ENCODE measurements around the gene RBM4.
"Not testable (repeated sequence)": the region's sequence is repeated elsewhere in the genome, so short reads cannot be mapped to it uniquely, and the experiment has no call there.

The RBM4 gene

DNA sequence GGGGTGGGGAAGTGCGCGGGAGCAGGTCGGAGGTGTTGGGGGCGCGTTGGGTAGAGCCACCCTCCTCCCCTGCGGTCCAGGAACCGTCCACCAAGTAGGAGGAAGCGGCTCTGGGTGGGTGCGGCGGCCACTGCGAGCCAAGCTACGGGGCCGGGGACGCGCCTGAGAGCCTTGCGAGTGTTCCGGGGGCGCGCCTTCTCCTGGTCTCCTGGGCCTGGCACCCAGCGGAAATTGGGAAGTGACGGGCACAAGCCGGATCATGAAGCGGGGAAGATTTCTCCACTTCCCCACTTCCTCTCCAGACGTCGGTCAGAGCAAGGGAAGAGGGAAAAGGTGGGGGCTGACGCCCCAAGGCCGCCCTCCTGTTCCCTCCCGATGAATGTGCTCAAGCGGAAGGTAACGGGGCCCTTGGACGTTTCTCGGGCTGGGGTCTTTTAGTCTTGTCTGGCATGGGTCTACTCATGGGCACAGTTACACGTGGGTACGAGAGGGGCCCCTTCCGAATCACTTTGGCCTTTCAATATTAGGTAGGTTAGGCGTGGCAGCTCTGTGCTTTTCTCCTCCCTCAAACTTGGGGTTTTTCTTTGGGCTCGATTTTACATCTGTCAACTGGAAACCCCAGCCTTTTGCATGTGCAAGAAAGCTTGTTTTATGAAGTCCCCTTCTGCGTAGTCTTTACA is 21.2 kb upstream of the RBM4 start:
- DNase-seq = no peak

DNA sequence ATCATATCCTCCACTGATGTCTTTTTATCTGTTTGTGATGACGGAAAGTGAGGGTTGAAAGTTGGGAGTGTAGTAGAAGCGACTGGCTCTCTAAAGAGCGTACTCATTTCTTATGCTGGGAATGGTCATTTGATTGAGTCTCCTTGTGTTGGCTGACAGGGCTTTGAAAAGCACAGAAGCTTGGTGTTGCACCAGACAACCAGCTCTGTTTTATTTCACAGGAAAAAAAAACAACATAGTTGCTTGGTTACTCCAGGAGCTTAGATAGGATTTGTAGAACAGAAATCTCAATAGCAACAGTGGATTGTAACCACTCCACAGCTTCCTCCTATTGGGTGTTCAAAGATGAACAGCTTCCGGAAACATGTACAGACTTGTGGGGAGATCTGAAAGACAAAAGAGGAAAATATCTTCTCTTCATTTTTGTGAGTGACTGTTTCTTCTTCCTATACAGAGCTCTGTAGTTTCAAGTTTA is 19.4 kb upstream of the RBM4 start:
- DNase-seq = no peak

DNA sequence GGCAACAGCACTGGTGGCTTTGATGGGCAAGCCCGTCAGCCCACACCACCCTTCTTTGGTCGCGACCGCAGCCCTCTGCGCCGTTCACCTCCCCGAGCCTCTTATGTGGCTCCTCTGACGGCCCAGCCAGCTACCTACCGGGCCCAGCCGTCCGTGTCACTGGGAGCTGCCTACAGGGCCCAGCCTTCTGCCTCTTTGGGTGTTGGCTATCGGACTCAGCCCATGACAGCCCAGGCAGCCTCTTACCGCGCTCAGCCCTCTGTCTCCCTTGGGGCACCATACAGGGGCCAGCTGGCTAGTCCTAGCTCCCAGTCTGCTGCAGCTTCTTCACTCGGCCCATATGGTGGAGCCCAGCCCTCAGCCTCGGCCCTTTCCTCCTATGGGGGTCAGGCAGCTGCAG is 14.1 kb upstream of the RBM4 start:
- DNase-seq = no peak

DNA sequence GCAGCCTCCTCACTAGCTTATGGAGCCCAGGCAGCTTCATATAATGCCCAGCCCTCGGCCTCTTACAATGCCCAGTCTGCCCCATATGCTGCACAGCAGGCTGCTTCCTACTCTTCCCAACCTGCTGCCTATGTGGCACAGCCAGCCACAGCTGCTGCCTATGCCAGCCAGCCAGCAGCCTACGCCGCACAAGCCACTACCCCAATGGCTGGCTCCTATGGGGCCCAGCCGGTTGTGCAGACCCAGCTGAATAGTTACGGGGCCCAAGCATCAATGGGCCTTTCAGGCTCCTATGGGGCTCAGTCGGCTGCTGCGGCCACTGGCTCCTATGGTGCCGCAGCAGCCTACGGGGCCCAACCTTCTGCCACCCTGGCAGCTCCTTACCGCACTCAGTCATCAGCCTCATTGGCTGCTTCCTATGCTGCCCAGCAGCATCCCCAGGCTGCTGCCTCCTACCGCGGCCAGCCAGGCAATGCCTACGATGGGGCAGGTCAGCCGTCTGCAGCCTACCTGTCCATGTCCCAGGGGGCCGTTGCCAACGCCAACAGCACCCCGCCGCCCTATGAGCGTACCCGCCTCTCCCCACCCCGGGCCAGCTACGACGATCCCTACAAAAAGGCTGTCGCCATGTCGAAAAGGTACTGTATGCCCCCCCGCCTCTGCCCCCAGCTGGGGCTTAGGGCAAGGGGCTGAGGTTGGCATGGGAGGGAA is 13.3 kb upstream of the RBM4 start:
- no peak for DNase-seq

DNA sequence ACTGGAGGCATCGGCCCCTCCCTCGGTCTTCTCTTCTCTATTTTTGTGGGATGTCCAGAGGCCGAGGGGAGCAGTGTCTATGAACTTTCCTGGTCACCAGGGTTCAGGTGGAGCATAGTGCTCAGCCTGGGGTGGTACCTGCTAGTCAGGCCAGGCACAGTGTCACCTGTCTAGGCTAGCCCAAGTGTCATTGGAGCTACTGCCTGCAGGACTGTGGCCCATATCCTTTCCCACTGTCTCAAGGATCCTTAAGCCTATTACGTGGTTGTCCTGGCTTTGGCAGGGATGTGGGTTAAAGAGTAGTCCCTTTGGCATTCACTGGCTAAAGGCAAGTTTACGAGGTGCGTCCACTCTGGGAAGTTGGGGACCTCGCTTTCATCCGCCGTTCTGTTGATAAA is 12.8 kb upstream of the RBM4 start:
- no peak for DNase-seq

DNA sequence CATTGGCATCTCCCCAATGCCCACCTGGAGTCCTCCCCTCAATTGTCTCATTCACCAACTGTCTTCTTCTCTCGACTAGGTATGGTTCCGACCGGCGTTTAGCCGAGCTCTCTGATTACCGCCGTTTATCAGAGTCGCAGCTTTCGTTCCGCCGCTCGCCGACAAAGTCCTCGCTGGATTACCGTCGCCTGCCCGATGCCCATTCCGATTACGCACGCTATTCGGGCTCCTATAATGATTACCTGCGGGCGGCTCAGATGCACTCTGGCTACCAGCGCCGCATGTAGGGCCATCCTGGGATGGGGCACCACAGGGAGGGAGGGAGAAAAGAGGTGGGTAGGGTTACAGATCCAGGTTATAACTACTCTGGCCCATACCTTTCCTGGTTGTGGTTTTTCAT is 12.1 kb upstream of the RBM4 start:
- no peak for DNase-seq

DNA sequence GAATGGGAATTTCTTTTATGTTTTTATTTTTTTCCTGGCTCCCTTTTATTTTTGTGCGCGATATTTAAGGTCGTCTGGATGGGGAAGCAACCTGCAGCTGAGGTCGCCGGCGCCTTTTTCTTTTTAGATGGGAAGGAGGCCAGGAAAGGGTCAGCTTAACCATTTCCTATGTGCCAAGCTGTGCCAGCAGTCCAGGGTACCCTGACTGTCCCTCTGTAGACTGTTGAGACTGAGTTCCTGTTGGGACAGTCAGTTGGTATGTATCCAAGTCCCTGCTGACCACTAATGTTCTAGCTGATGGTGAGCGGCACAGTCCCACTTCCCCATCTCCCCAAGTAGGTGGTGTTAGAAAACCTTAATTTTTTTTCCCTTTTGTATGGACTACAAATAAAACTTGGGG is 11.6 kb upstream of the RBM4 start:
- DNase-seq = no peak

DNA sequence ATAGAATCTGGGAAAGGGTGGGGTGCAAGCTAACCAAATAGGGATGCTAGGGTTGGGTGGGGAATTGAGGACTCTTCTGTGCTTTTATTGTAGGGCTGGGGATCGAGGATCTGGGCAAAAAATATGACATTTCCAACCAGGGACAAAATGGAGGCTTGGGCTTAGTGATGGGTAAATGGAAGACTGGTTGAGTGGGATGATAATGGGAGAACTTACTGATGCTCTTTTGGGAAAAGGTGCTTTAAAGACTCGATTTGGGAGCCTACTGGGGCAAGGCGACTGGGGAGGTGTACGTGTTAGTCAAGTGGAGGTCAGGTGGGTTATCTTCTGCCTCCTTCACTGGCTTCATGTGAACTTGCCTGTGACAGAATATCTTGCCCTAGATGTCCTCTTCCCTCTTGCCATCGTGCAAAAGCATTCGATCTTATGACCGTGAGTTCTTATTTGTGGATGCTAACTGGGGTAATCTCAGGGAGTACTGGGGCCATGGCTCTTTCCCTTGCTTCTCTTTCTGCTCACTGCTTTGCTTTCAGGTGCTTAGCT is 10.4 kb upstream of the RBM4 start:
- no peak for DNase-seq

DNA sequence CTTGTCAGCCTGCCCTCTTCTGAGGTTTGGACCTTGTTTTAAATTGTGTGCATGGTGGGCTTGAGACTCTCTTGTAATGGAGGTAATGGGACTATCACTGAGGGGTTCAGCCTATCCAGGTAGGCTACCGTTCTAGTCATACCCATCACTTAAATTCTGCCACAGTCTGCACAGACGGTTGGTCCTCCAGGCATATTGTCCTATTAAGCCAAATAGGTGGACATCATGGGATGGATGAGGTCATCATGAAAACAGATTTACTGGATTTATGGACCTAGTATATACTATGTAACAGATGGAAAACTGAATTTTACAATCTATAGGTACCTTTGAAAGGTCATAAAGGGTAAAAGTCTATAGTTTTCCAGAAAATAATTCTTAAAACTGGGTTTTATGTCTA is 9.1 kb upstream of the RBM4 start:
- DNase-seq = no peak

DNA sequence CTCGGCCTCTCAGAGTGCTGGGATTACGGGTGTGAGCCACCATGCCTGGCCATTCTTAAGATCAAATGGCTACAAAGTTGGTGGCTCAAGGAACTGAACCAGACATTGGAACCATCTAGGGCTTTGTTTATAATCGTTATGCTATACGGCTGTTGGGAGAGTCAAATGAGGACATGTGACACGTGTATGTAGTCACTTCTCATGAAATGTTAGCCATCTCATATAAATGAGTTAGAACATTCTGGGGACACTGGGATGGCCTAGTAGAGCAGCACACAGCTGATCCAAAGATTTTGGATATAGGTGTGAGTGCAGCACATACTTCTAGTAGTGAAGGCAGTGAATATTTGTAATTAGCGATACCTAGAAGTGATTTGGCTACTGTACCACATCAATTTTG is 6.6 kb upstream of the RBM4 start:
- no peak for DNase-seq

DNA sequence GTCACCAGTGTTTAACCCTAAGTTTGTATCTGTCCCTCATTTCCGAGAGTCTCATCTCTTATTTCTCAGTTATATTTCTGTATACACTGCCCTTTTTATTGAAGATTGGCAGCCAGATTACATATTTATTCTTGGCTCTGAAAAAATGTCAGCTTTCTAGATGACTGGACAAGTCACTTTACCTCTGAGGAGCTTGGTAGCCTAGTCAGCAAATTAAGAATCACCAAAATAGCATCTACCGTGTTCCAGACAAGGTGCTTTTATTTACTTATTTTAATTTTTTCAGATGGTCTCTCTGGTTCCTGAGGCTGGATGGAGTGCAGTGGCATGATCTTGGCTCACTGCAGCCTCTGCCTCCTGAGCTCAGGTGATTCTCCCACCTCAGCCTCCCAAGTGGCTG is 5.6 kb upstream of the RBM4 start:
- no peak for DNase-seq

DNA sequence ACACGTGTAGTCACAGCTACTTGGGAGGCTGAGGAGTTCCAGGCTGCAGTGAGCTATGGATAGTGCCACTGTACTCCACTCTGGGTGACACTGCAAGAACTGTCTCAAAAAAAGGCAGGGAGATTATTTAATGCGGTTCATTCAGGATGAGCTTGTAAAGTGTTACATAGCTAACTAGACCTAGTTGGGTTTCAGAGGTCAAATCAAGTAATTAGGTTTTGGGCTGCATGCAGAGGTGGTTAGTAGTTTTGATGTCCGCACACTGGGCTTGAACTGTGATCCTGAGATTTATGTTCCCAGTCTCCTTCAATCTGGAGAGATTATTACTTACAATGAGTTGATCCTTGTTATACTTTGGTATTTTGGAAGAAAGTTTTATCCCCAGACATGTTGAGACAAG is 2.1 kb upstream of the RBM4 start:
- DNase-seq = no peak

DNA sequence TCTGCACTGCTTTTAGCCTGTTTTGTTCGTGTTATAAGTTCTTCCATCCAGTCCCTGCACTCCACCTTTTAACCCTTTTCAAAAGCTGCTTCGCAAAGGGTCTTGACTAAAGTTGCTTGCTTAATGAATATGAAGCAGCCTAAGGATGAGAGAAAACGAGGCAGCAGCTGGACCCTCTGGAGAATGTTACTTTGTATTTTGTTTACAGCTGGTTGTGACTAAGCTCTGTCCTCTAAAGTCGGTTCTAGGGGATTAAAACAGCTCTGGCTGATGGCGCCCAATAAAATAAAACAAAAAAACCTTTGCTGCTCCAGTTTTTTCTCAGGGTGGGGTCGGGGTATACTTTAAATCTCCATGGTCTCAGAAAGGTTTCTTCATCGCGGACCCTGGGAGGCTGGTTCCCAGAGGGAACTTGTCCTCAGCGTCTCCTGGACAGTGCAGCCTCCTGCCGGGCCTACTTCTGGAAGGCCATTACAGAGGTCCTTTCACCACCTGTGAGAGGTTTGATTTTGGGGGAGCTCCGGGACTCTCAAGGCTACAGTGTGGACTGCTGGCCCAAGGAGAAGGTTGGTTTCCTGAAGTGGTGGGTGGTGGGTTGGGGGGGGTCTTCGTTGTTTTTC is 836 bp upstream of the RBM4 start:
- no peak for DNase-seq

DNA sequence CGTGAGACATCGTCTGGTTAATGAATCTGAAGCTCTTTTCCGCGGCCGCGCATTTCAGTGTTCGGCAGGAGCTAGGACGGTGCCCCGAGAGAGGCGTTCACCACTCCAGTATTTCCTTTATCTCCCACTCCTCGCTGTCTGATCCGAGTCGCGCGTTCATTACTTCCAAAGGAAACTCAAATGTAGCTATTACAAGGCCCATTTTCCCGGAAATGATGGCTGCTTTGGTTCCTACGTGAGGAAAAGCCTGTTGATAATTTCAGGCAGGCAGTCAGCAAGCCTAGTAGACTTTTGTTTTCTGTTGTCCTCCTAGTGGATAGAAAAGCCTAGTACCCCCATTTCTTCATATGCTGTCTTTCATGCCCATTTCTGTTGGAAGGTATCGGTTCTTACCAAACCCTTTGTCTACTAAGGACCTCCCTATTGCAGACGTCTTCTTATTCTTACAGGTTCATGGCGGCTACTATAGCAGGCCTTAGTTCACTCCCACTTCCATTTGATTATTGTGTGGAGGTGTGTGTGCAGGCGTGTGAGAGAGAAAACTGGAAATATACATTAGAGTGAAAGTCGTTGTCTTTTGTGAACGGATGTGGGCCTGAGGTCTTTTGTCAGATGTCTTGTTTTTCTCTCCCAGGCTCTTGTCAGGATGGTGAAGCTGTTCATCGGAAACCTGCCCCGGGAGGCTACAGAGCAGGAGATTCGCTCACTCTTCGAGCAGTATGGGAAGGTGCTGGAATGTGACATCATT is 737 bp downstream of the RBM4 start:
- no peak for DNase-seq

DNA sequence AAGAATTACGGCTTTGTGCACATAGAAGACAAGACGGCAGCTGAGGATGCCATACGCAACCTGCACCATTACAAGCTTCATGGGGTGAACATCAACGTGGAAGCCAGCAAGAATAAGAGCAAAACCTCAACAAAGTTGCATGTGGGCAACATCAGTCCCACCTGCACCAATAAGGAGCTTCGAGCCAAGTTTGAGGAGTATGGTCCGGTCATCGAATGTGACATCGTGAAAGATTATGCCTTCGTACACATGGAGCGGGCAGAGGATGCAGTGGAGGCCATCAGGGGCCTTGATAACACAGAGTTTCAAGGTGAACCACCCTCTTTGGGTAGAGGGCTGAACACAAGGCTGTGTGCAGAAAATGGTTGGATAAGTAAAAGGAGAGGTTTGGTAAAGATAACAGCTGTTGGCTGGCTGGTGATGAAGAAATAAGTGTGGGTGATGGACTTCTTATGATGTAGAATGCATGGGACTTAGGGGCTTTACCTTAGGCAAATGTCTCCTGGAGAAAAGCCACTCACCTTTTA is 1.4 kb downstream of the RBM4 start:
- not testable (repeated sequence) for DNase-seq

DNA sequence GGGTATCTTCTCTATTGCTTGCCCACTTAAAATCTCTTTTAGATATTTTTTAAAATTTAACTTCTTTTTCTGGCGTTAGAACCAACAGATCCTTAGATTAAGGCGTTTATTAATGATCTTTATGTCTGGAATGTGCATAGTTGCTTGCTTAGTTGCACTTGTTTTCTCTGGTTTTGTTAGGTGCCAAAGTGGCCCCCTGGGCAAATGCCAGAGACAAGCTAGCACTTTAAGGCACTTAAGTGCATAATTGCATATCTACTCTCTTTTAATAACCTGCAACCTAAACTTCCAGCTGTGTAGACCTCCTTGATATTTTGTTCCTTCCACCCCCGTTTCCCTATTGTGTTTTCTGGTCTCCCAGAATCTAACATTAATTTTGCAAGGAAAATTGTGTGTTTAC is 3.3 kb downstream of the RBM4 start:
- DNase-seq = no peak

DNA sequence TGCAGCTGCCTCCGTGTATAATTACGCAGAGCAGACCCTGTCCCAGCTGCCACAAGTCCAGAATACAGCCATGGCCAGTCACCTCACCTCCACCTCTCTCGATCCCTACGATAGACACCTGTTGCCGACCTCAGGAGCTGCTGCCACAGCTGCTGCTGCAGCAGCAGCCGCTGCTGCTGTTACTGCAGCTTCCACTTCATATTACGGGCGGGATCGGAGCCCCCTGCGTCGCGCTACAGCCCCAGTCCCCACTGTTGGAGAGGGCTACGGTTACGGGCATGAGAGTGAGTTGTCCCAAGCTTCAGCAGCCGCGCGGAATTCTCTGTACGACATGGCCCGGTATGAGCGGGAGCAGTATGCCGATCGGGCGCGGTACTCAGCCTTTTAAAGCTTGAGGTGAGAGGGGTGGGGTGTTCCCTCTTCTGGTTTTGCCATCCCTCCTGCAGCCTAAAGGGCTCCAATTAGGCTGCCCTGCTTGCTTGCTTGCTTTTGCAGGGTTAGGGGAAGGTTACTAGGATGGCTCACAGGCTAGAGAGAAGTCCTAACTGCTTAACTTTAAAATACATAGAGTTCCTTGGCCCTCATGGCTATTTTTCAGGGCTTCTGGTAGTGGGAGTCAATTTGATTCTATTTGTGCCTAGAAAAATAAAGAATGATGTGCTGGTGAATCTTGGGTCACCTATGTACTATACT is 5.4 kb downstream of the RBM4 start:
- DNase-seq = no peak

DNA sequence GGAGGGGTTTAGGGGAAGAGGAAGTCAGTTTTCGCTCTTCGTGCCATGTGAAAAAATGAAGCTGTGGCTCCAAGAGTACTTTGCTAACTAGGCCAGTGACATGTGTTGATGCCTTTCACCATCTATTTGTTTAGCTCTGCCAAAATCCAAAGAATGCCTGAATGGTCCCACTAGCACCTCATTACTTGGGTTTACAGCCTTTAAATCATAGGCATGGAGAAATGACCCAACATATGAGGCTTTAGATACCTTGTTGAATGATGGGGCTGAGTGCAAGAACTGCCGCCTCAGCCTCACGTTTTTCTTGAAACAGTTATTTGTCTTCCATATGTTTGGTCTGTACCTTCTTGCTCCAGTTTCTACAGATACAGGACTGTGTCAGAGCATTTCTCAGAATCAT is 8.3 kb downstream of the RBM4 start:
- no peak for DNase-seq

DNA sequence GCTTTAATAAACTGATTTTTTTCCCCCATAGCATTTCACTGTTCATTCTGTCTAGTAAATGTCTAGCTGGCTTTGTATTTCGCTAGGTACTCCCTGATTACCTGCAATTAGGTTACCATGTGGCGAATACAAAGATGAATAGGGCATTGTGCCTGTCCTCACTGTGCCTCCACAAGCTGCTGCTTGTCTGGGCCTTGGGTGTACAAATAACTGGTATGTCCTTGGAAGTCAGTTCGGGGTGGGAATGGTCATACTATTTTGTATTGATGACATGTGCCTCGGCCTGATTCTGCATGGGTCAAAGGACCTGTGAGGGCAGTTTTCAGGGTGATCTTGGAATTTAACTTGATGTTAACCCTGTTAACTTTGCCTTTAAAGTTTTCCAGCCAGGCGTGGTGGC is 11.4 kb downstream of the RBM4 start:
- no peak for DNase-seq

DNA sequence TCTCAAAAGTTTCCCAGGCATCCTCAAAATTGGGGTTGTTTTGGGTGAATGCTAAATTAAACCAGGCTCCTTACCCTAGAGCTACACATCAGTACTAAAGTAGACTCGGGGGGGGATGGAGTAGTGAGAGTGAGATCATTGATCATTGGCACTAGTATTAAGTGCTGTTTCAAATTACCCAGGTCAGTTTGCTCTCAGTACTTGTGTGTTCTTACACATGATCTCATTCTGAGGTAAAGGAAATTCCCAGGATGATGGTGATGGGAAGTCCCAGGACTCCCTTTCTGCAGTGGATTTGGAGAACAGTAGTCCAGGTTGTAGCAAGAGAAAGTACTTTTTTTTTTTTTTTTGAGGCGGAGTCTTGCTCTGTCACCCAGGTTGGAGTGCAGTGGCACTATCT is 12.5 kb downstream of the RBM4 start:
- DNase-seq = no peak

DNA sequence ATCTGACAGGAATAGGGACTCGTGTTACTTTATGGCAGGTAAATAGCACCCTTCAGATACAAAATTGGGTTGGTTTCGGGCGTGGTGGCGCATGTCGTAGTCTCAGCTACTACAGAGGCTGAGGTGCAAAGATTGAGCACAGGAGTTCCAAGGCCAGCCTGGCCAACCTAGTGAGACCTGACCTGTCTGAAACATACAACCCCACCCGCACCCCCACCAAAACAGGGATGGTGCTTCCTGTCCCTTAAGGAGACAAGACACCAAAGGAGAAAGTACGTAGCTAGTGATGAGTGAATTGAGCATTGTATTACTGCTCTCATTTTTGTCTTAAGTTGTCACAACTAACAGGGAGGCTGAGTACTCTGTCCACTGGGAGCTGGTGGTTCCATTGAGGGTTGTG is 14.1 kb downstream of the RBM4 start:
- DNase-seq = no peak

DNA sequence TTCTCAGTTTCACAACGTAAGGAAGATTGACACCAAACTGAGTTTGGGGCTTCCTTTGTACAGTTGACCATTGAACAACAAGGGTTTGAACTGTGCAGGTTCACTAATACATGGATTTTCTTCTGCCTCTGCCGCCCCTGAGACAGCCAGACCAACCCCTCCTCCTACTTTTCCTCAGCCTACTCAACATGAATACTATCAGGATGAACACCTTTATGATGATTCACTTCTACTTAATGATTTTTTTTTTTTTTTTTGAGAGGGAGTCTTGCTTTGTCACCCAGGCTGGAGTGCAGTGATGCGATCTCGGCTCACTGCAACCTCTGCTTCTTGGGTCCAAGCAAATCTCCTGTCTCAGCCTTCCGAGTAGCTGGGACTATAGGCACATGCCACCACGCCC is 14.6 kb downstream of the RBM4 start:
- no peak for DNase-seq

DNA sequence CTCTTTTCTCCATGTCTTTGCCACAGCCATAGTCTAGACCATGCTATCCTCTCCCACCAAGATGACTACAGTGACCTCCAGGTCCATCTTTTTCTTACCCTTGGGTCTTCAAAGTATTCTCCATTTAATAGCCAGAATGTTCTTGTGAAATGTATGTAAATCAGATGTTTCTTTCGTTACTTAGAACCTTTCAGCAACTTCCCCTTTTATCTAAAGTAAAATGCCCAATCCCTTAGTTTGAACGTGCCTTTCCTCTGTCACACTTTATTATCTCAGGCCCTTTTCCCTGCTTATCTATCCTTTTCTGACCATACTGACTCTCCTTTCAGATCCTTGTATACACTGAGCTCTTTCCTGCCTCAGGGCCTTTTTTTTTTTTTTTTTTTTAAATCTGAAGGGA is 21.3 kb downstream of the RBM4 start:
- DNase-seq = no peak

Measured in DMS153 (cell line).